ENCODE data around the gene RPL15.
"Not testable (repeated sequence)": the region's sequence is repeated elsewhere in the genome, so short reads cannot be mapped to it uniquely, and the experiment has no call there.

The RPL15 gene

DNA sequence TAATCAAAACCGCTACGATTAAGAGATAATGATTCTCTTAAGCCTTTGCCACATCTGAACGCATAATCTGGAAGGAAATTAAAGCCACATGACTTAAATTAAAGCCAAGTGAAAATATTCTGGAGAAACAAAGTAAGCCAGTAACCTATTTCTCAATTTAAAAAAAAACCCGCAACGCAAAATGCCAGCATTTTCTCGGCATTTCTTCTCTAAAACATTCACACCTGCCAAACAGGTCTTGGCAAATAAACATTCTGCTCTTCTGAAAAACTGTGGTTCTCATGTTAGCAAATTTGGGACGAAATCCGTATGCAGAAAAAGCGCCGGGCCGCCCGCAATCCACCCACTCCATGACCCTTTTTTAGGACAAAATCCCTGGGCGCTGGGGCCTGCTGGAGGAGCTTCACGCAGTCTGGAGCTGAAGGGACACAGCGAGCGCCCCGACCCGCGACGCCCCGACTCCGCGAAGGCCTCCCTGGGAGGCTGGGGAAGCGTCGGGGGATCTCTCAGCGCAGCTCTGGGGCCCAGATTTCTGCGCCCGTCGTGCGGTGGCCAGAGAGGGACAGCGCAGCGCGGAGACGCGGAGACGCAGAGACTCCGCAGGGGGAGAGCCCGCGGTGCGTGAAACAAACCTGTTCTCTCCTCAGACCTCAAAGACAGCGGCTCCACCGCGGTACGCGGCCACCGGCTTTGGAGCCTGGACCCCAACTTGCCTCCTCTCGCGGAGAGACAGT, 613 bp upstream of the RPL15 start:
- DNase-seq (ENCODE audit: low spot score) = no peak
- no CpG with 5 or more reads among the region's 48 CpGs for WGBS, 2 donors (ENCODE audit: extremely low coverage in 2 of 2, insufficient read length in 2 of 2, insufficient replicate concordance in 1 of 2)

DNA sequence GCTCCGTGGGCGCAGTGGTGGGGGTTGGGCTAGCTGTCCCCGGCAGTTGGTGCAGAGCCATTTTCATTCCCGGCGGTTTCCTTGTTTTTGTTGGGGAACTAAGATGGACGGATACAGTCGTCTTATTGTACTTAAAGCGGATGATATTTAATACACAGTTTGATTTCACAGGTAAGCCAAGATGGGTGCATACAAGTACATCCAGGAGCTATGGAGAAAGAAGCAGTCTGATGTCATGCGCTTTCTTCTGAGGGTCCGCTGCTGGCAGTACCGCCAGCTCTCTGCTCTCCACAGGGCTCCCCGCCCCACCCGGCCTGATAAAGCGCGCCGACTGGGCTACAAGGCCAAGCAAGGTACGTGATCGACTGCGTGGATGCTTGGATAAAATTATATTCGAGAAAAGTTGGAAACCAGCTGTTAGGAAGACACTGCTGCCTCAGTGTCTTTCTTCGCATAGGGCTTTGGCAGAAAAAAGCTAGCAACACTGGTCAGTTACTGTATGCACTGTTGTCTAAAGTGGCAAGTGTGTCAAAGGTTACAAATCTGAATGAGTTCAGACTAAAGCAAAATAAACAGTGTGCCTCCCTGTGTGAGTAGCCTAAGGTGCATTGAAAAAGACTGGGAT, 859 bp downstream of the RPL15 start:
- no CpG with 5 or more reads among the region's 21 CpGs for WGBS, 2 donors (ENCODE audit: extremely low coverage in 2 of 2, insufficient read length in 2 of 2, insufficient replicate concordance in 1 of 2)
- Histone ChIP-seq H2BK120ac (ENCODE audit: low read depth, low read length) (peak overlapping the region; percentile 81), H2AFZ (ENCODE audit: low read length) (peak overlapping the region; percentile 92), H2AK5ac (ENCODE audit: low read depth, low read length) (peak overlapping the region; percentile 98), H3K4me3 (ENCODE audit: low read length in 2 of 2) (peak overlapping the region; percentile 73 to 96), H3K36me3 (replicated peaks in 1 of 2; ENCODE audit: control insufficient read depth in 2 of 2, insufficient read depth in 2 of 2, low read length in 2 of 2) (peaks cover 21 to 50% of the 10 kb centered on the region in 2 donors), H3K9ac (ENCODE audit: low read depth, low read length, poor library complexity) (peak overlapping the region; percentile 97), H3K4me1 (ENCODE audit: control insufficient read depth in 2 of 2, insufficient read depth in 1 of 2, low read depth in 1 of 2, low read length in 2 of 2) (peaks cover 5 to 17% of the 10 kb centered on the region in 2 donors), H3K23ac (ENCODE audit: low read depth, low read length, poor library complexity) (peak overlapping the region; percentile 100), H3K4me2 (ENCODE audit: insufficient read depth, low read length, poor library complexity, severe bottlenecking) (peak overlapping the region; percentile 55), H3K18ac (ENCODE audit: low read length) (peak overlapping the region; percentile 97), H3K27ac (replicated peaks; ENCODE audit: low read length) (peak overlapping the region; percentile 71), H2BK5ac (ENCODE audit: low read length) (peak overlapping the region; percentile 97)
- not testable (repeated sequence) for H3K79me1 ChIP-seq (ENCODE audit: low read depth, low read length); H2BK12ac ChIP-seq (ENCODE audit: low read length); H3K4ac ChIP-seq (ENCODE audit: low read length); H3K14ac ChIP-seq (ENCODE audit: low read length); H2BK15ac ChIP-seq (ENCODE audit: low read length); H4K8ac ChIP-seq (ENCODE audit: low read depth, low read length); H3K9me3 ChIP-seq (replicated peaks in 1 of 2; ENCODE audit: control insufficient read depth in 2 of 2, insufficient read depth in 1 of 2, low read depth in 1 of 2, low read length in 2 of 2); H3K27me3 ChIP-seq (ENCODE audit: control insufficient read depth in 3 of 3, insufficient read depth in 3 of 3, low read depth in 1 of 3, low read length in 3 of 3); H4K91ac ChIP-seq (ENCODE audit: low read depth, low read length, poor library complexity)
- DNase-seq (ENCODE audit: low spot score) = peak; percentile 21

More for the DNA sequence above, 613 bp upstream of the RPL15 start:
- Histone ChIP-seq H3K23ac (ENCODE audit: low read depth, low read length, poor library complexity) (peak overlapping the region; percentile 100), H2BK5ac (ENCODE audit: low read length) (peak overlapping the region; percentile 49), H3K27me3 (ENCODE audit: control insufficient read depth in 3 of 3, insufficient read depth in 3 of 3, low read depth in 1 of 3, low read length in 3 of 3) (no peaks in the 10 kb centered on the region), H4K8ac (ENCODE audit: low read depth, low read length) (no peak overlapping the region), H3K9me3 (replicated peaks in 1 of 2; ENCODE audit: control insufficient read depth in 2 of 2, insufficient read depth in 1 of 2, low read depth in 1 of 2, low read length in 2 of 2) (peaks cover 1 to 5% of the 10 kb centered on the region in 2 donors), H3K4me2 (ENCODE audit: insufficient read depth, low read length, poor library complexity, severe bottlenecking) (peak overlapping the region; percentile 58), H3K14ac (ENCODE audit: low read length) (no peak overlapping the region), H3K27ac (replicated peaks; ENCODE audit: low read length) (peak overlapping the region; percentile 46), H2AK5ac (ENCODE audit: low read depth, low read length) (peak overlapping the region; percentile 85), H3K4me1 (ENCODE audit: control insufficient read depth in 2 of 2, insufficient read depth in 1 of 2, low read depth in 1 of 2, low read length in 2 of 2) (peaks cover 5 to 17% of the 10 kb centered on the region in 2 donors), H2BK120ac (ENCODE audit: low read depth, low read length) (no peak overlapping the region), H3K4me3 (ENCODE audit: low read length in 2 of 2) (peak overlapping the region; percentile 73 to 86), H3K18ac (ENCODE audit: low read length) (peak overlapping the region; percentile 66), H2BK12ac (ENCODE audit: low read length) (no peak overlapping the region), H3K36me3 (replicated peaks in 1 of 2; ENCODE audit: control insufficient read depth in 2 of 2, insufficient read depth in 2 of 2, low read length in 2 of 2) (peaks cover 17 to 41% of the 10 kb centered on the region in 2 donors), H3K79me1 (ENCODE audit: low read depth, low read length) (peaks cover 10% of the 10 kb centered on the region), H3K9ac (ENCODE audit: low read depth, low read length, poor library complexity) (peak overlapping the region; percentile 85), H2AFZ (ENCODE audit: low read length) (peak overlapping the region; percentile 92), H2BK15ac (ENCODE audit: low read length) (peak overlapping the region; percentile 60), H4K91ac (ENCODE audit: low read depth, low read length, poor library complexity) (no peak overlapping the region), H3K4ac (ENCODE audit: low read length) (no peak overlapping the region)

DNA sequence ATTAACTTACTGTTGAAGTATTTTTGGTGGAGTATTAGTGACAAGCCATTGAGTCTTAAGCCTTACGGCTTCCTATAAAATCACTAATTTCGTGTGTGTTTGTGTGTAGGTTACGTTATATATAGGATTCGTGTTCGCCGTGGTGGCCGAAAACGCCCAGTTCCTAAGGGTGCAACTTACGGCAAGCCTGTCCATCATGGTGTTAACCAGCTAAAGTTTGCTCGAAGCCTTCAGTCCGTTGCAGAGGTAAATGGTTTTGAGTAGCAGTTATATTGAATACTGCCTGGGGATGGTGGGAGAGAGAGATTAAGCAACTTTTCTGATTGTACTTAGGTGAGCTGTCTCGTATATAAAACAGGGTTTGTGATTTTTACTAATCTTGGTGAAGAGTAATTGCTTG, 1.4 kb downstream of the RPL15 start:
- H4K8ac ChIP-seq (ENCODE audit: low read depth, low read length); DNase-seq (ENCODE audit: low spot score); H2BK12ac ChIP-seq (ENCODE audit: low read length); H2AK5ac ChIP-seq (ENCODE audit: low read depth, low read length); H3K27ac ChIP-seq (replicated peaks; ENCODE audit: low read length); H2BK120ac ChIP-seq (ENCODE audit: low read depth, low read length); H3K79me1 ChIP-seq (ENCODE audit: low read depth, low read length); H3K18ac ChIP-seq (ENCODE audit: low read length); H3K4ac ChIP-seq (ENCODE audit: low read length); H3K9me3 ChIP-seq (replicated peaks in 1 of 2; ENCODE audit: control insufficient read depth in 2 of 2, insufficient read depth in 1 of 2, low read depth in 1 of 2, low read length in 2 of 2); H3K9ac ChIP-seq (ENCODE audit: low read depth, low read length, poor library complexity); H2BK15ac ChIP-seq (ENCODE audit: low read length); H3K27me3 ChIP-seq (ENCODE audit: control insufficient read depth in 3 of 3, insufficient read depth in 3 of 3, low read depth in 1 of 3, low read length in 3 of 3); H3K14ac ChIP-seq (ENCODE audit: low read length); H4K91ac ChIP-seq (ENCODE audit: low read depth, low read length, poor library complexity); H2AFZ ChIP-seq (ENCODE audit: low read length); H2BK5ac ChIP-seq (ENCODE audit: low read length); H3K23ac ChIP-seq (ENCODE audit: low read depth, low read length, poor library complexity): not testable (repeated sequence)
- peak overlapping the region; percentile 55 for H3K4me2 ChIP-seq (ENCODE audit: insufficient read depth, low read length, poor library complexity, severe bottlenecking)
- peak overlapping the region; percentile 57 to 73 for H3K4me3 ChIP-seq (ENCODE audit: low read length in 2 of 2)
- WGBS, 2 donors (ENCODE audit: extremely low coverage in 2 of 2, insufficient read length in 2 of 2, insufficient replicate concordance in 1 of 2) = no CpG with 5 or more reads among the region's 12 CpGs
- peaks cover 5 to 17% of the 10 kb centered on the region in 2 donors for H3K4me1 ChIP-seq (ENCODE audit: control insufficient read depth in 2 of 2, insufficient read depth in 1 of 2, low read depth in 1 of 2, low read length in 2 of 2)
- peaks cover 21 to 50% of the 10 kb centered on the region in 2 donors for H3K36me3 ChIP-seq (replicated peaks in 1 of 2; ENCODE audit: control insufficient read depth in 2 of 2, insufficient read depth in 2 of 2, low read length in 2 of 2)

DNA sequence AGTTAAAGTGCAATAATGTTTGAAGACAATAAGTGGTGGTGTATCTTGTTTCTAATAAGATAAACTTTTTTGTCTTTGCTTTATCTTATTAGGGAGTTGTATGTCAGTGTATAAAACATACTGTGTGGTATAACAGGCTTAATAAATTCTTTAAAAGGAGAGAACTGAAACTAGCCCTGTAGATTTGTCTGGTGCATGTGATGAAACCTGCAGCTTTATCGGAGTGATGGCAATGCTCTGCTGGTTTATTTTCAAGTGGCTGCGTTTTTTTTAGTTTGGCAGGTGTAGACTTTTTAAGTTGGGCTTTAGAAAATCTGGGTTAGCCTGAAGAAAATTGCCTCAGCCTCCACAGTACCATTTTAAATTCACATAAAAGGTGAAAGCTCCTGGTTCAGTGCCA, 2.7 kb downstream of the RPL15 start:
- Histone ChIP-seq H2BK12ac (ENCODE audit: low read length) (no peak overlapping the region), H3K14ac (ENCODE audit: low read length) (no peak overlapping the region), H3K9me3 (replicated peaks in 1 of 2; ENCODE audit: control insufficient read depth in 2 of 2, insufficient read depth in 1 of 2, low read depth in 1 of 2, low read length in 2 of 2) (peaks cover 1 to 5% of the 10 kb centered on the region in 2 donors), H3K18ac (ENCODE audit: low read length) (no peak overlapping the region), H2BK120ac (ENCODE audit: low read depth, low read length) (no peak overlapping the region), H3K4me3 (ENCODE audit: low read length in 2 of 2) (no peak overlapping the region), H3K36me3 (replicated peaks in 1 of 2; ENCODE audit: control insufficient read depth in 2 of 2, insufficient read depth in 2 of 2, low read length in 2 of 2) (peaks cover 21 to 48% of the 10 kb centered on the region in 2 donors), H4K8ac (ENCODE audit: low read depth, low read length) (no peak overlapping the region), H3K9ac (ENCODE audit: low read depth, low read length, poor library complexity) (no peak overlapping the region), H3K4me1 (ENCODE audit: control insufficient read depth in 2 of 2, insufficient read depth in 1 of 2, low read depth in 1 of 2, low read length in 2 of 2) (peaks cover 6 to 17% of the 10 kb centered on the region in 2 donors), H4K91ac (ENCODE audit: low read depth, low read length, poor library complexity) (no peak overlapping the region), H3K23ac (ENCODE audit: low read depth, low read length, poor library complexity) (no peak overlapping the region), H3K27me3 (ENCODE audit: control insufficient read depth in 3 of 3, insufficient read depth in 3 of 3, low read depth in 1 of 3, low read length in 3 of 3) (no peaks in the 10 kb centered on the region), H2AK5ac (ENCODE audit: low read depth, low read length) (no peak overlapping the region), H2BK5ac (ENCODE audit: low read length) (no peak overlapping the region), H3K79me1 (ENCODE audit: low read depth, low read length) (peaks cover 10% of the 10 kb centered on the region), H2BK15ac (ENCODE audit: low read length) (no peak overlapping the region), H2AFZ (ENCODE audit: low read length) (no peak overlapping the region), H3K4me2 (ENCODE audit: insufficient read depth, low read length, poor library complexity, severe bottlenecking) (no peak overlapping the region), H3K4ac (ENCODE audit: low read length) (no peak overlapping the region), H3K27ac (replicated peaks; ENCODE audit: low read length) (no peak overlapping the region)
- WGBS, 2 donors (ENCODE audit: extremely low coverage in 2 of 2, insufficient read length in 2 of 2, insufficient replicate concordance in 1 of 2) = no CpG with 5 or more reads among the region's 2 CpGs
- DNase-seq (ENCODE audit: low spot score) = no peak

All from neuronal stem cell (in vitro differentiated cells).